Hepatocyte (in vitro differentiated cells): ENCODE results near the gene HSPA4. TPM values are rescaled to one million over a fixed set of nuclear protein-coding genes. Genes with fewer than 3 reads are reported as not detected.

Experiments
- DNase-seq: peaks from one replicate; pipeline ENCODE4 v3.0.0-alpha.2; 2016; ENCODE audit warnings: low spot score
- H2AFZ ChIP-seq: fragments of 200-600 bp; sonication (generic); 2 replicates; pipeline ENCODE4 v1.6.0; 2016; ENCODE audit warnings: antibody characterized with exemption, mild to moderate bottlenecking
- H3K27ac ChIP-seq: fragments of 200-600 bp; sonication (generic); 2 replicates; pipeline ENCODE4 v1.5.1; 2016; ENCODE audit warnings: mild to moderate bottlenecking
- H3K27me3 ChIP-seq: fragments of 200-600 bp; sonication (generic); 2 replicates; pipeline ENCODE4 v1.6.1; 2016
- H3K36me3 ChIP-seq: fragments of 200-600 bp; sonication (generic); replicated peaks from 2 replicates; pipeline ENCODE4 v1.5.1; 2016; ENCODE audit warnings: low read depth; ENCODE audit not compliant: insufficient read depth
- H3K4me1 ChIP-seq: fragments of 200-600 bp; sonication (generic); 2 replicates; pipeline ENCODE4 v1.5.1; 2016; ENCODE audit warnings: mild to moderate bottlenecking, moderate library complexity; ENCODE audit not compliant: insufficient read depth
- H3K4me2 ChIP-seq: fragments of 200-600 bp; sonication (generic); 2 replicates; pipeline ENCODE4 v1.6.0; 2016
- H3K4me3 ChIP-seq: fragments of 200-600 bp; sonication (generic); 2 replicates; pipeline ENCODE4 v1.5.1; 2016; ENCODE audit warnings: mild to moderate bottlenecking
- H3K79me2 ChIP-seq: fragments of 200-600 bp; sonication (generic); 2 replicates; pipeline ENCODE4 v1.6.0; 2017; ENCODE audit warnings: mild to moderate bottlenecking
- H3K9me2 ChIP-seq: fragments of 200-600 bp; sonication (generic); replicated peaks from 2 replicates; pipeline ENCODE4 v1.6.0; 2017; ENCODE audit warnings: mild to moderate bottlenecking; ENCODE audit not compliant: insufficient read depth
- H3K9me3 ChIP-seq: fragments of 200-600 bp; sonication (generic); 2 replicates; pipeline ENCODE4 v1.5.1; 2016; ENCODE audit warnings: low read depth, mild to moderate bottlenecking
- H4K20me1 ChIP-seq: fragments of 200-600 bp; sonication (generic); 2 replicates; pipeline ENCODE4 v1.6.0; 2016; ENCODE audit warnings: mild to moderate bottlenecking; ENCODE audit not compliant: insufficient read depth, poor library complexity, severe bottlenecking
- CTCF ChIP-seq: fragments of 200-600 bp; sonication (generic); IDR thresholded peaks from 2 replicates; pipeline ENCODE4 v1.5.1; 2016; ENCODE audit warnings: antibody characterized with exemption, mild to moderate bottlenecking; ENCODE audit not compliant: poor library complexity
- EZH2 ChIP-seq: fragments of 200-600 bp; sonication (generic); IDR thresholded peaks from 2 replicates; pipeline ENCODE4 v1.6.1; 2016; ENCODE audit warnings: antibody characterized with exemption, mild to moderate bottlenecking, borderline replicate concordance
- EZH2phosphoT487 ChIP-seq: fragments of 200-600 bp; sonication (generic); IDR thresholded peaks from one replicate; pipeline ENCODE4 v1.6.1; 2018; ENCODE audit warnings: antibody characterized with exemption, mild to moderate bottlenecking, low read depth, moderate library complexity; ENCODE audit not compliant: unreplicated experiment, severe bottlenecking
- WGBS: methylation state at CpG from one replicate; pipeline ENCODE4 v1.1.6; 2016; ENCODE audit warnings: low lambda C conversion rate; ENCODE audit errors: missing lambda C conversion rate; 5-methylcytosine and 5-hydroxymethylcytosine counted together
- polyA plus RNA-seq: library from polyadenylated mRNA; unstranded; fragments of >200 nt; fragmentation: Nextera tagmentation; extraction: Ambion mirVana; gene quantifications from 2 replicates; pipeline ENCODE4 v1.2.1, GENCODE V29; 2016
- small RNA-seq: library from RNA; depleted of rRNA; stranded (forward); fragments of <200 nt; gene quantifications from one replicate; pipeline ENCODE3, GENCODE V24; 2014
- total RNA-seq: library from RNA; depleted of rRNA; stranded (reverse); fragments of >200 nt; gene quantifications from 2 replicates; pipeline ENCODE4 v1.2.3, GENCODE V29; 2014

The HSPA4 gene
- total and polyA plus RNA-seq, 2 experiments from 2014 or later, result 87.1 to 110 TPM

GRCh38 chr5:133150909-133151544 is 99.2 kb downstream of the HSPA4 start:
- Histone ChIP-seq H3K79me2 (no peaks in the 10 kb centered on the region), H3K36me3 (no peaks in the 10 kb centered on the region), H4K20me1 (no peaks in the 10 kb centered on the region), H3K9me3 (no peaks in the 10 kb centered on the region), H3K27ac (no peak overlapping the region), H3K4me3 (no peak overlapping the region), H3K27me3 (no peaks in the 10 kb centered on the region), H3K4me1 (peaks cover 5% of the 10 kb centered on the region), H3K4me2 (no peak overlapping the region), H3K9me2 (no peaks in the 10 kb centered on the region), H2AFZ (no peak overlapping the region)
- WGBS, result 95% methylated on average over 6 of the region's 6 CpGs
- TF ChIP-seq EZH2 (no peak), EZH2phosphoT487 (no peak), CTCF (no peak)
- DNase-seq, result no peak

GRCh38 chr5:133154274-133155075 is 102.7 kb downstream of the HSPA4 start:
- H2AFZ ChIP-seq, result no peak overlapping the region
- no peaks in the 10 kb centered on the region for H3K79me2 ChIP-seq
- H3K4me3 ChIP-seq, result no peak overlapping the region
- H3K36me3 ChIP-seq, result no peaks in the 10 kb centered on the region
- no peak overlapping the region for H3K4me2 ChIP-seq
- no peak for TF ChIP-seq EZH2
- TF ChIP-seq EZH2phosphoT487, result no peak
- no peak for TF ChIP-seq CTCF
- DNase-seq, result no peak
- H3K4me1 ChIP-seq, result peaks cover 4% of the 10 kb centered on the region
- no peaks in the 10 kb centered on the region for H3K27me3 ChIP-seq
- no peaks in the 10 kb centered on the region for H3K9me3 ChIP-seq
- WGBS, result 94% methylated on average over 12 of the region's 12 CpGs
- no peak overlapping the region for H3K27ac ChIP-seq
- no peaks in the 10 kb centered on the region for H3K9me2 ChIP-seq
- no peaks in the 10 kb centered on the region for H4K20me1 ChIP-seq

- Histone ChIP-seq H4K20me1 (no peaks in the 10 kb centered on the region), H3K9me2 (no peaks in the 10 kb centered on the region), H3K27me3 (no peaks in the 10 kb centered on the region), H3K79me2 (no peaks in the 10 kb centered on the region), H3K4me2 (no peak overlapping the region), H3K9me3 (no peaks in the 10 kb centered on the region), H3K4me1 (no peaks in the 10 kb centered on the region), H3K4me3 (no peak overlapping the region), H3K36me3 (no peaks in the 10 kb centered on the region), H3K27ac (no peak overlapping the region), H2AFZ (no peak overlapping the region)
- DNase-seq, result no peak
- TF ChIP-seq EZH2 (no peak), CTCF (no peak), EZH2phosphoT487 (no peak)
- 85% methylated on average over 4 of the region's 4 CpGs for WGBS
These were observed 103.6 kb downstream of the HSPA4 start for GRCh38 chr5:133155326-133155969.

Small RNA genes within 50 kb of the gene (small RNA-seq; reads per million reads assigned to genes)
- not detected for gene AC113410.1
- not detected for gene AC113410.3

Other genes starting within 250 kb of the HSPA4 start
- gene SOWAHA, start 238.7 kb upstream of the HSPA4 start, total RNA-seq, result 11.4 and 14.4 TPM in 2 replicates
- 3.1 and 6.8 TPM in 2 replicates for gene SOWAHA, start 238.7 kb upstream of the HSPA4 start, polyA plus RNA-seq
- 8.5 and 10.0 TPM in 2 replicates for gene SHROOM1, start 221.4 kb upstream of the HSPA4 start, total RNA-seq
- gene SHROOM1, start 221.4 kb upstream of the HSPA4 start, polyA plus RNA-seq, result 17.8 and 19.2 TPM in 2 replicates
- 0.76 and 1.7 TPM in 2 replicates for gene GDF9, start 185.5 kb upstream of the HSPA4 start, total RNA-seq
- 2.2 and 4.1 TPM in 2 replicates for gene GDF9, start 185.5 kb upstream of the HSPA4 start, polyA plus RNA-seq
- gene UQCRQ, start 185.4 kb upstream of the HSPA4 start, total RNA-seq, result 146 and 174 TPM in 2 replicates
- gene UQCRQ, start 185.4 kb upstream of the HSPA4 start, polyA plus RNA-seq, result 1,138 and 1,156 TPM in 2 replicates
- 19.2 and 22.6 TPM in 2 replicates for gene LEAP2, start 178.3 kb upstream of the HSPA4 start, total RNA-seq
- gene LEAP2, start 178.3 kb upstream of the HSPA4 start, polyA plus RNA-seq, result 30.5 and 36.3 TPM in 2 replicates
- gene AFF4, start 88.4 kb upstream of the HSPA4 start, total RNA-seq, result 78.9 and 92.9 TPM in 2 replicates
- gene AFF4, start 88.4 kb upstream of the HSPA4 start, polyA plus RNA-seq, result 44.0 and 46.2 TPM in 2 replicates
- gene ZCCHC10, start 25.5 kb upstream of the HSPA4 start, total RNA-seq, result 29.1 and 33.0 TPM in 2 replicates
- gene ZCCHC10, start 25.5 kb upstream of the HSPA4 start, polyA plus RNA-seq, result 29.4 and 30.7 TPM in 2 replicates